Left lung (tissue), 10 donors: ENCODE results near the gene MYBPH. TPM values are rescaled to one million over a fixed set of nuclear protein-coding genes. Genes with fewer than 3 reads are reported as not detected.

ENCODE experiments used
- ATAC-seq: fragments of 200-7000 bp; cut with Tn5 transposase; one replicate; pipeline ENCODE4 v1.9.1; 2020; ENCODE audit warnings: moderate library complexity
- DNase-seq, 4 donors: peaks; one replicate each; pipeline ENCODE4 v3.0.0-alpha.2; 2013 to 2020
- H3K27ac ChIP-seq, 2 donors: fragments of 200-600 bp; sonication (generic) in 1 of 2; one replicate each; pipeline versions ENCODE4 v1.5.0 to v1.8.0; 2020 to 2021
- H3K27me3 ChIP-seq, 2 donors: fragments of 200-600 bp; sonication (generic) in 1 of 2; one replicate each; pipeline versions ENCODE4 v1.5.0 to v1.8.0; 2020 to 2021
- H3K36me3 ChIP-seq, 2 donors: fragments of 200-600 bp; sonication (generic) in 1 of 2; one replicate each; pipeline versions ENCODE4 v1.5.0 to v1.8.0; 2020 to 2021
- H3K4me1 ChIP-seq, 2 donors: fragments of 200-600 bp; one replicate each; pipeline ENCODE4 v1.8.0; 2021
- H3K4me3 ChIP-seq, 2 donors: fragments of 200-600 bp; sonication (generic) in 1 of 2; one replicate each; pipeline versions ENCODE4 v1.5.0 to v1.8.0; 2020 to 2021; ENCODE audit warnings: mild to moderate bottlenecking in 1 of 2
- H3K9me3 ChIP-seq, 2 donors: fragments of 200-600 bp; sonication (generic) in 1 of 2; one replicate each; pipeline versions ENCODE4 v1.5.0 to v1.8.0; 2020 to 2021
- CTCF ChIP-seq, 2 donors: fragments of 200-600 bp; sonication (generic) in 1 of 2; IDR thresholded peaks; one replicate each; pipeline versions ENCODE4 v1.5.0 to v1.8.0; 2021; ENCODE audit warnings: antibody characterized with exemption in 2 of 2
- intact Hi-C, 2 donors: fragments of 100-400 bp; cut with DNase I; formaldehyde crosslinking; loops; one replicate each; pipeline versions ENCODE4 v1.11.2 to v1.14.2; 2022
- polyA plus RNA-seq, 6 donors: library from polyadenylated mRNA; unstranded; fragments of 120-200 nt; gene quantifications; one replicate each; pipeline ENCODE4 v1.2.1, GENCODE V29; 2013; ENCODE audit not compliant: insufficient read length in 6 of 6
- total RNA-seq, 2 donors: library from RNA; stranded (reverse); fragmentation: NEBNext Ultra II Directional; extraction: Animal tissue kit (Norgen Biotek cat#: 25700); gene quantifications; one replicate each; pipeline ENCODE4 v1.2.1, GENCODE V29; 2021
- donor health status: DM: no; HTN: yes; CAD: no.
- donor health status: DM: no; HTN: no; CAD: no.

MYBPH gene
- total and polyA plus RNA-seq, 8 donors = 0.07 to 1.3 (median 0.34) TPM; not detected in 4

GRCh38 chr1:203156280-203156679, 19.3 kb downstream of the MYBPH start:
- intact Hi-C loops = no loop called here
- H3K27ac ChIP-seq = no peak overlapping the region
- peak; percentile 23 for ATAC-seq

GRCh38 chr1:203153989-203154821, 21.4 kb downstream of the MYBPH start:
- Histone ChIP-seq H3K9me3 (no peaks in the 10 kb centered on the region), H3K27ac (no peak overlapping the region), H3K4me3 (no peak overlapping the region), H3K27me3 (peaks cover 0 to 5% of the 10 kb centered on the region in 2 donors), H3K36me3 (no peaks in the 10 kb centered on the region), H3K4me1 (peaks cover 7 to 13% of the 10 kb centered on the region in 2 donors)
- DNase-seq (no peak), ATAC-seq (peak; percentile 8)
- TF ChIP-seq CTCF (IDR thresholded peaks at IDR 0.05) = no peak
- intact Hi-C loops = no loop called here

More at GRCh38 chr1:203156280-203156679, 19.3 kb downstream of the MYBPH start:
- TF ChIP-seq CTCF (IDR thresholded peaks at IDR 0.05) = no peak
- no peak for DNase-seq
- no peak overlapping the region for H3K4me3 ChIP-seq
- H3K36me3 ChIP-seq = no peaks in the 10 kb centered on the region
- H3K9me3 ChIP-seq = no peaks in the 10 kb centered on the region
- peaks cover 0 to 13% of the 10 kb centered on the region in 2 donors for H3K27me3 ChIP-seq
- H3K4me1 ChIP-seq = peaks cover 7 to 13% of the 10 kb centered on the region in 2 donors

GRCh38 chr1:203153051-203153988, 22.3 kb downstream of the MYBPH start:
- intact Hi-C loops = no loop called here
- Histone ChIP-seq H3K36me3 (no peaks in the 10 kb centered on the region), H3K9me3 (no peaks in the 10 kb centered on the region), H3K4me1 (peaks cover 7 to 13% of the 10 kb centered on the region in 2 donors), H3K27me3 (peaks cover 0 to 5% of the 10 kb centered on the region in 2 donors), H3K4me3 (no peak overlapping the region), H3K27ac (no peak overlapping the region)
- peak; percentile 57 for ATAC-seq
- DNase-seq = no peak
- TF ChIP-seq CTCF (IDR thresholded peaks at IDR 0.05) = no peak

- Histone ChIP-seq H3K27me3 (peaks cover 0 to 5% of the 10 kb centered on the region in 2 donors), H3K4me3 (no peak overlapping the region), H3K27ac (no peak overlapping the region), H3K9me3 (no peaks in the 10 kb centered on the region), H3K4me1 (peaks cover 7 to 13% of the 10 kb centered on the region in 2 donors), H3K36me3 (no peaks in the 10 kb centered on the region)
- TF ChIP-seq CTCF (IDR thresholded peaks at IDR 0.05) = no peak
- intact Hi-C loops = no loop called here
- ATAC-seq (no peak), DNase-seq (no peak)
These were observed 23.2 kb downstream of the MYBPH start for GRCh38 chr1:203152158-203153034.
